NCI-H2107 treated with DMSO at 0.1 percent for 48 hours (cell line): ENCODE data around the gene TIGD7.
"Not testable (repeated sequence)": the region's sequence is repeated elsewhere in the genome, so short reads cannot be mapped to it uniquely, and the experiment has no call there.

Experiments
- DNase-seq: peaks from one replicate; lab custom pipeline; 2025; ENCODE audit not compliant: unreplicated experiment; lab: John Stamatoyannopoulos, UW

Gene TIGD7

DNA sequence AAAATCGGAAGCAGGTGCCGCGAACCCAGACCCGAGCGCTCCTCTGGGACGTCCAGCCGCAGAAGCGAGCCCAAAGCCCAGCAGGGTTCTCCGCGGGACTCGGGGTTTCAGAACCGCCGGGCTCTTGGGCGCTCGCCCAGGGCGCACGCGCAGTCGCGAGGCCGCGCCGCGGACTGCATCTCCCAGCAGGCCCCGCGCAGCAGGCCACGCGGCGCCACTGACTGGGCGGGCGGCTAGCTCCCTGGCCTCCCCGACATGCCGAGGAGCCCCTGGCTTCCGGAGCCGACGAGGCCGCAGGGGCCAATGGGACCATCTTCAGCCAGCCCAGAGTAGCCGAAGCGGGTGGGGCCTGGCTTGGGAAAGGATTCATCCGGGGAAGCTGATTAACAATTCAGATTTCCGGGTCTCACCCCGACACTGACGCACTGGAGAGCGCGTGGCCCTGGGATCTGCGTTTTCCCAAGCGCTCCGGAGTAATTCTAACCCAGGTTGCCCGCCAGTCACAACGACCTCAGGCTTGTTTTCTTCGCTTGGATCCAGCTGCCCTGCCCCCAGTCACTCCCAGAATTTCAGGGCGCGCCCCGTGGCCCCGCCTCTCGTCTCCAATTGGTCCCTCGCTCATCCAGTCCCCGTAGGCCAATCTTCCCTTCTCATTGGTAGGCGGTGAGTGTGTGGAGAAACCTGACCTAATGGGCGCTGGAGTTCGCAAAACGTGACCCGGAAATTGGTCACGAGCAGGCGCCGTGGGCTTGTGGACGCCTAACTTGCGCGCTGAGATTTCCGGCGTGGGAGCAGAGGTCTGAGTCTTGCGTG lies 22.3 kb downstream of the TIGD7 start, which contains the start of gene ZNF263:
Gene ZNF263, plus strand, starts transcription at position 762 of the 813 bp plus-strand sequence. CDS start 328 bp downstream, outside the sequence.
- DNase-seq, result peak; percentile 98

DNA sequence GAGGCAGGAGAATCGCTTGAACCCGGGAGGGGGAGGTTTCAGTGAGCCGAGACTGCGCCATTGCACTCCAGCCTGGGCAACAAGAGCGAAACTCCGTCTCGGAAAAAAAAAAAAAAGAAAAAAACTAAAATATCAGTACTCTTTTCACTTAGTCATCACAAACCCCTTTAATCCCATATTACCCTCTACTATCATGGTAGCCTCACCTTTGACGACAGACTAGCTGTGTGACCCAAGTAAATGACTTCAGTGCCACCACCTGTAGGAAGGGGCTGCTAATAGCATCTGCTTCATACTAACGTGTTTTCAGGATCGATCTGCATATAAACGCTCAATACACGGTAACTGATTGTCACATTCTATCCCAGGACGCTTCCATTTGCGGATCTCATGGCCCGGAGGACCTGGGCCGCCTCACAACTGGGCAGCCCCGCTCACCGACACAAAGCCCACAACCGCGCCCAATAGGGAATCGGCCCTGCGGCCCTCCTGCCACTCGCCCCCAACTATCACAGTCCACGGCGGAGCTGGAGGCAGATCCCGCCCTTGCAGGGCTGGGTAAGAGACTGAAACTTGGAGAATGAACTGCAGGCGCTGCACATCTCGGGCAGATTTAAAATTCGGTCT lies 23.0 kb downstream of the TIGD7 start:
- peak; percentile 83 for DNase-seq

DNA sequence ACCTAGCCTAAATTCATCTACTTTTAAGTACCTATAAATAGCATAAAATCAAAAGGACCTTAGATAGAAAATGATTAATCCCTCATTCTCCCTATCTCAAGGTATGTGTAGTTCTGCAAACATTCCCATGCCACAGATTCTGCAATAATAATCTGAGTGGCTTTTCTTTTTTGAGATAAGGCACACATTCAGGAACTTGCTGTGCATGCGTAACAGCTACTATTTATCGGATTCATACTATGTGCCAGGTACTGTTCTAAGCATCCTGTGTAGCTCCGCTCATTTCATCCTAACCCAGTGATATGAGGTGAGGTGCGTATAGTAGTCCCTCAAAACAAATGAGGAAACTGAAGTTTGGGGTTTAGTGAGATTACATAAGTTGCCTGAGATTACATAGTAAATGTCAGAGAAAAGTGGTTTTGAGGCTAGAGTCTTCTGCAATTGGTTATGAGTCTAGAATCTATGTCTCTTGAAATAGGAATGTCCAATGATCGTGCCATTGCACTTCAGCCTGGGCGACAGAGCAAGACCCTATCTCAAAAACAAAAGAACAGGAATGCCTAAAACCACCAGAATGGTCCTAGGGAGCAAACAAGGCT lies 23.9 kb downstream of the TIGD7 start:
- DNase-seq, result no peak

DNA sequence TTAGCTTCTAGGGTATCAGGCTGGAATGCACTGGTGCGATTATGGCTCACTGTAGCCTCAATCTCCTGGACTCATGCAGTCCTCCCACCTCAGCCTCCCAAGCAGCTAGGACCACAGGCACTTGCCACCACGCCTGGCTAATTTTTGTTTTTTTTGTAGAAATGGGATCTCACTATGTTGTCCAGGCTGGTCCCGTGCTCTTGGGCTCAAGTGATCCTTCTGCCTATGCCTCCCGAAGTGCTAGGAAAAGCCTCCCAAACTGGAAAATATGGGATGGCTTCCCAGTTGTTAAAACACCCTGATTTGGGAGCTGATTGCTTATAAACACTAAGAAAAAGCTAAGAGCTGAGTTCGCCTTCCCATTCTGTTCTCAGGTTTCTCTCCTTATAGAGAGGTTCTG lies 28.6 kb downstream of the TIGD7 start:
- no peak for DNase-seq

DNA sequence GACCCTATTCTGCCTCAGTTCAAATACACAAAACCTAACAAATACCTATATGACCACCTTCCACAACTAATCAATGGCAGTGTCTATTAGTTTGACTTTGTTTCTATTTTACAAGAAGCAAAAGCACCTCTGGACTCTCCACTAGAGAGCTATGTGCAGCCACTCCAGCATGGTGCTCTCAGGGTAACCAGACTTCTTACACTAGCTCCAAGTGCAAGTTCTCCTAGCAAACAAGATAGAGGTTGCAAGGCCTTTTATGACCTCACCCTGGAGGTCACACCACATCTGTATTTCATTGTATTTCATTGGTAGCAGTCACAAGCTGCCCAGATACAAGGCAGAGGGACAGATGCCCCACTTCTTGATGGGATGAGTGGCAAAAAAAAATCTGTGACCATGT lies 30.3 kb downstream of the TIGD7 start:
- DNase-seq, result no peak

DNA sequence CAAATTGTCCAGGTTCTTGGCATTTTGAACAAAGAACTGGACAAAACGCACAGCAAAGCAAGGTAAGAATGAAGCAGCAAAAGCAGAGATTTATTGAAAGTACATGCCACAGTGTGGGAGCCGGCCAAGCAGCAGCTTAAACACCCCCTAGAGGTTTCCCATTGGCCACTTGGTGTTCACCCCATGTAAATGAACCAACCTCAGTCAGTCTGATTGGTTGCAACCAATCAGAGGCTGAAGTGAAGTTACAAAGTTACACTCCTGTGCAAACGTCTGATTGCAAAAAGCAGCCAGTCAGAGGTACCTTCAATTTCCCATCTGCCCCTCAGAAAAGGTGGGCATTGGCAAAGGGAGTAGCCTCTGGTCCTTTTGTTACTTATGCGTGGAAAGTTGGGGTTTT lies 30.7 kb downstream of the TIGD7 start:
- DNase-seq, result no peak

DNA sequence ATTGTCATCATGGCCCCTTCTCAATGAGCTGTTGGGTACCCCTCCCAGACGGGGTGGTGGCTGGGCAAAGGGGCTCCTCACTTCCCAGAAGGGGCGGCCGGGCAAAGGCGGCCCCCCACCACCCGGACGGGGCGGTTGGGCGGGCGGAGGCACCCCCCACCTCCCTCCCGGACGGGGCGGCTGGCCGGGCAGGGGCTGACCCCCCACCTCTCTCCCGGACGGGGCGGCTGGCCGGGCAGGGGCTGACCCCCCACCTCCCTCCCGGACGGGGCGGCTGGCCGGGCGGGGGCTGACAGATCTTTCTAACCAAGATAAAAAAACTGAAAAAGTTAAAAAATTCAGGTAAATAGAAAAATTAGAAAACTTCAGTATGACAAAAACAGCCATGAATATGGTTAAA lies 33.9 kb downstream of the TIGD7 start:
- DNase-seq, result not testable (repeated sequence)

DNA sequence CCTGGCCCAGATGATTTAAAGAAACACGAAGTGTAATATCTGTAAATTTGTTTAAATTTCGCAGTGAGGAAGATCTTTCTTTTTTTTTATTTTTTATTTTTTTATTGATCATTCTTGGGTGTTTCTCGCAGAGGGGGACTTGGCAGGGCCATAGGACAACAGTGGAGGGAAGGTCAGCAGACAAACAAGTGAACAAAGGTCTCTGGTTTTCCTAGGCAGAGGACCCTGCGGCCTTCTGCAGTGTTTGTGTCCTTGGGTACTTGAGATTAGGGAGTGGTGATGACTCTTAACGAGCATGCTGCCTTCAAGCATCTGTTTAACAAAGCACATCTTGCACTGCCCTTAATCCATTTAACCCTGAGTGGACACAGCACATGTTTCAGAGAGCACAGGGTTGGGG lies 34.5 kb downstream of the TIGD7 start:
- DNase-seq, result not testable (repeated sequence)

DNA sequence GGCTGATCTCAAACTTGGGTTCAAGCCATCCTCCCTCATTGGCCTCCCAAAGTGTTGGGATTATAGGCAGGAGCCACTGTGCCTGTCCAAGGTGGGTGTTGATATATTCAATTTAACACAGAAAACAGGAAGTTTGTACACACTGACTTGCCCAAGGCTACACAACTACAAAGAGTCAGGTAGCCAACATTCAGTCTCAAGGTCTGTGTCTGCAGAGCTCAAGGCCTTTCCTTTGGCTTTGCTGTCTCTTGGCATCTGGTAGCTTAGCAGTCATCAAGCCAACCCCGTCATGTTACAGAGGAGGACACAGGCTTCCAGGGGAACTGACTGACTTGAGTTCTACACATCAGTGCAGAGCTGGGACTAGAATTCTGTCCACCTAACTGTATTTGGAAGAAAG lies 36.9 kb downstream of the TIGD7 start:
- DNase-seq, result no peak

DNA sequence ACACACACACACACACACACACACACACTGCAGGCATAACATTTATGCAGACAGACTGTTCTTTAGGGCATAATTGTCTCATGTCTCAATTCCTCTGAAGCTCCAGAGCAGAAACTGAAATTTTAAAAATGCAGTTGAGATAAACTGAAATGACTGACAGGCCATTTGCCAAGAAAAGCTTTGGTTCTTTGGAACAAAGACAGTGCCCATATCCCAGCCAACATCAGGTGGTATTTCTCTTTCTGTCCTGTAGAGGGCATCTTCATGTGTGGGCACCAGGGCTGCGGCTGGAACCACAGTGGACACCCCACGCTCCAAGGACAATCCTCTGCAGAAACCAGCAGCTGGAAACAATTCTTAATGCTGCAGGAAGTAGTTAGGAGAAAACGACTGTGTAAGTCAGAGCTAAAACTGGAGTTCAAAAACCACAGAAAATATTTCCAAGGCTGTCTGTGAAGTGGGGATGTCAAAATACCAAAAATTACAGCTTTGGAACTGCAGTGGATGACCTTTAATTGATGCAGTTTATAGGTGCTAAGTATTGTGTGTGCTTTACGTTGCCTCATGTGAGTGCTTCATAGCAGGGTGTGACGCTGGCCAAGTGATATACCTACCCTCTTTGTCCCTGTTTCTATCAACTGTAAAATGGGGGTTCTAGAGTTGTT lies 38.2 kb downstream of the TIGD7 start:
- DNase-seq, result peak; percentile 19

DNA sequence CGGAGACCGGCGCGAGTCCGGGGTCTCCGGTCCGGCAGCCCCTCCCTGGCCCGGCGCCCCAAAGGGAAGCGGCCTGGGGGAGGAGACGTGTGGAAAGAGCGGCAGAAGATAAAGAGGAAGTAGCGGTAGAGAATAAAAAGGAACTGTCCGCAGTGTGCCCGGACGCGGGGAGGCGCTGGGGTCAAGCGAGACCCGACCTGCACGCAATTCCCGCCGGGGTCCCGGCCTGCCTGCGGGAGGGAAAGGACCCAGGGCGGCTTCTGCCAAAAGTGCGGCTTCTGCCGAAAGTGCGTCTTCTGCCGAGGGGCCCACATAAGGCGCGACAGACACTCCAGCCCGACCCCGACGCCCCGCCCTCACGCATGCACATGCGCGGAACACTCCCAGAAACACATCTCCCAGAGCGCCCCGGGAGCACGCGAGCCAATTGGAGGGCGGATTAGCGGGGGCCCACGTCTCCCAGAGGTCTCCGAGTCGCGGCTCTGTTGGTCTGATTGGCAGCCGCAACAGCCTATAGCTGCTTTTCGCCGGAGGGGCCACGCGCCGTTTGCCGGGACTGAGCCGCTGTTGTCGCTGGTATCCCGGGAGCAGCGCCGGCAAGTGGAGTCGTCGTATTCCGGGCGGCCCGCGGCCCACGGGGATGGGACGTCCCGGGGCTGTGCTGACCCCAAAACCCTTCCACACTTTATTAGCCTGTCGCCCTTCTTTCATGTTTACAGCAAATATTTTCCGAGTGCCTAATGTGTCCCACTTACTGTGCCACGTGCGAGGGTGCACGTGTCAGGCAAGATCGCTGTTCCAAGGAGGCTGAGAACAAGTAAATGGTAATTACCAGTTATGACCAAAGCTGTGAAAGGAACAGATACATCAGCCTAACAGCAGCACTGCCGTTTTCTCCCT lies 40.8 kb downstream of the TIGD7 start:
- peak; percentile 66 for DNase-seq

DNA sequence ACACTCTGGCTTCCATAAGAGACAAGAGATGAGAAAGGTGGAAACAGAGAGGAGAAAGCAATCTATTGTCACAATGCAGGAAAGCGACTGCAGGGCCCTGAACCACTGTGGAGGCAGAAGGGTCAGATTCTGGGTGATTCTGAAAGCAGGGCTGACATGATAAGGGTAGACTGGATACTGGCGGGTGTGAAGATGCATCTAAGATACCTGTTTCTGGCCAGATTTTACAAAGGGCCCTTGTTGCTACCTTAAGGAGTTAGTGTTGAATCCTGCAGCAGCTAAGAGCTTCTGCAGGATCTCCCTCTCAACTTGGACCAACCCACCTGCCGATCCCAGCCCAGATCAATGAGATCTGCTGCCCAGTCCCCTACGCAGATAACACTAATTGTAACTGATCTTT lies 42.7 kb downstream of the TIGD7 start:
- DNase-seq, result no peak

DNA sequence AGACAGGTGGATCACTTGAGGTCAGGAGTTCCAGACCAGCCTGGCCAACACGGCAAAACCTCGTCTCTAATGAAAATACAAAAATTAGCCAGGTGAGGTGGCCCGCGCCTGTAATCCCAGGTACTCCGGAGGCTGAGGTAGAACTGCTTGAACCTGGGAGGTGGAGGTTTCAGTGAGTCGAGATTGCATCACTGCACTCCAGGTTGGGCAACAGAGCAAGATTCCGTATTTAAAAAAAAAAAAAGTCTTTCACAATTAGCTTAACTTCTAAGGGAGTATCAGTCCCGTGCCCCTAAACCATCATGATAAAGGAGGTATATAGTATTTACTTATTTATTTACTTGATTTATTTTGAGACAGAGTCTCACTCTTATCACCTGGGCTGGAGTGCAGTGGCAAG lies 45.4 kb downstream of the TIGD7 start:
- no peak for DNase-seq

DNA sequence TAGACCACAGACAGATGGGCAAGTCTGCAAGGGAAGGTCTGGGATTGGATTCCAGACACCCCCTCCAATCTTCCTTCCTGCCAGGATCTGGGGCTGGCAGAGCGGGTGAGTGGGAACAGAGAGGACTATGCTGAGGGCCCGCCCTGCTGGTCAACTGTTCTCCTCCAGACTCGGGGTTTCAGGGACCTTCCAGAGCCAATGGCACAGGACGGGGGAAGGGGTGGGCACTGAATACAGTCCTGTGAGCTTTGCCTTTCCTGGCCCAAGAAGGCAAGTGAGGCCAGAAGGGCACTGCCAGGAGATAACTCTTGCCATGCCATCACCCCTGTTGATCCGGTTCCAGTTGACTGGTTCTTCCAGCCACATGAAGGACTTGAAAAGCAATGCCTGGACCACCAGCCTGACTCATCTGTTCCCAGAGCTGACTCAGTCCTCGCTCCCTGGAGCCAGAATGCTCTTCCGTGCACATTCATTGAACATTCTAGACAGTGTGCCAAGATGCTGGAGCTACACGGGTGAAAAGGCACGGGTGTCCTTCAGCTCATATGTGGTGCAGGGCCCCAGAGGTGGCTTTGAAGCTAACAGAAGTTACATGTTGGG lies 48.3 kb downstream of the TIGD7 start:
- DNase-seq, result no peak

DNA sequence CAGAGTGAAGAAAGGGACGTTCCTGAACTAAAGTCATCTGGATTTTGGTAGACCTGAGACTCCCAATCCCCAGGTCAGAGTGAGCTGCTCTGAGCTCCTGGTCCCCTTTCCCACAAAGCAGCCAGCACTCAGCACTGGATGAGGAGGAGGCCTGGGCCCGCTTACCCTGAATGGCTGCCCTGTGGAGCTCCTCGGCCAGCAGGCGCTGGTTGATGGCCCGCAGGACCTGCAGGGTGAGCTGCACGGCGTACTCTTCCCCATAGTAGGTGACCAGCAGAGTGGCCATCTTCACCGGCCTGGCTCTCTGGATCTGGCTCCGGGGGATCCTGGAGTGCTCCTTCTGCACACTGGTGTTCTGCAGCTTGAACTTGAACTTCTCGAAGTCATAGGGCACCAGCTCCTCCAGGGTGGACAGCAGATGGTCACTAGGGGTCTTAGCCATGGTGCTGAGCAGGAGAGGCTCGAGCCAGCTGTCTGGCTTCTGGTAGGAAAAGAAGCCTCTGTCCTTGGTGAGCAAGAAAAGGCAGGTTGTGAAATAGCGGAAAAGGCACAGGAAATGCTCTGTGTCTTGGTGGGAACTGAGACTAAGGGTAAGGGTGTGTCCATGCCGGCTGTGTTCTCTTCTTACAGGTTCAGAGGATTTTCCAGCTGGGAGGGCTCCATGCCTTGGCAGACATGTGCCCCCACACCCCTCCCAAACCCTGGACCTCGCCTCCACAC lies 48.9 kb downstream of the TIGD7 start, which contains the start of gene MEFV:
Gene MEFV, minus strand, starts transcription at position 488 of the 720 bp plus-strand sequence. Its CDS starts 46 bp downstream, at position 442.
- DNase-seq, result no peak

DNA sequence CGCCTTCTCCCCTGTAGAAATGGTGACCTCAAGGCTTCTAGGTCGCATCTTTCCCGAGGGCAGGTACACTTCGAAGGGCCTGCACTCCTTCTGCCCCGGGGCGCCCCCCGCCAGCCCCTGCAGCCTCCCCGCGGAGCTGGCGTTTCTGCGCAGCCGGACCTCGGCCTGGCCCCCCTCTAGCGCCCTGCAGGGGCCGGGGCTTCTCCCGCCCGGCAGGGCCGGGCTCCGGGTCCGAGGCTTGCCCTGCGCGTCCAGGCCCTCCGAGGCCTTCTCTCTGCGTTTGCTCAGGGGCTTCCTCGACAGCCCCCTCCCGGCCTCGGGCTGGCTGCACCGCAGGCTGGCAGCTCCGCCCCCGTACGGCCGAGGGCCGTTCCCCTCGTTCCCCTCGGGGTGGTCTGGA lies 50.9 kb downstream of the TIGD7 start:
- DNase-seq, result no peak

DNA sequence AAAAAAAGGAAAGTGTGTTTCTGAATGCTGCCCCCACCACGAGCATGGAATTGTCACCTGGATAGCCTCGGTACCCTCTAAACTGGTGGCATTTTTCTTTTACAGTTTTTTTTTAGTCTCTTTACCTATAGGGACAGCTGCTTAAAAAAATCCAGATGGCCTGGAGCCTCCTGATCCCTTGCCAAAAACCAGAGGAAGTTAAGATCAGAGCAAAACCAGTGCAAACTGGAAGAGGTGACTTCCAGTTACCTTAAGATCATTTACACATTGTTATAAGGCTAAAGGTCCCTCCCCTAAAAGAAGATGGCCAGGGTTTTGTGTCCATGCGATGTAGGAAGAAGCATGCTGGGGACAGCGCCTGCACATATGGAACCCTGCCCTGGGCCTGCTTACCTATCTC lies 52.3 kb downstream of the TIGD7 start:
- no peak for DNase-seq

DNA sequence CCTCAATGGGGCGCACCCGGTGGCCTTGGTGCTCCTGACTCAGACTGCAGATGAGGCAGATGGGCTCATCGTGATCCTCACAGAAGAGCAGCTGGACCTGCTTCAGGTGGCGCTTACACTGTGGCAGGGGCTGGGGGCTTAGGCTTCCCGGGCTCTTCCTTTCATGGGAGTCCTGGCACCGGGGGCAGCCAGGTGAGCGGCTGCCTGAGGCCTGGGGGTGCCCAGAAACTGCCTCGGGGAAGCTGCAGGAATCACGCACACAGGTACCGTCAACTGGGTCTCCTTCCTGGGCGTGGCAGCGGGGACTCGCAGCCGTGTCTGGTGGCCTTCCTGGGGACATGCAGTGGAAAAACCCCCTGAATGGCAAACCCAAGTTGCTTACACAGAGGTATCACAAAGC lies 55.8 kb downstream of the TIGD7 start:
- DNase-seq, result no peak

DNA sequence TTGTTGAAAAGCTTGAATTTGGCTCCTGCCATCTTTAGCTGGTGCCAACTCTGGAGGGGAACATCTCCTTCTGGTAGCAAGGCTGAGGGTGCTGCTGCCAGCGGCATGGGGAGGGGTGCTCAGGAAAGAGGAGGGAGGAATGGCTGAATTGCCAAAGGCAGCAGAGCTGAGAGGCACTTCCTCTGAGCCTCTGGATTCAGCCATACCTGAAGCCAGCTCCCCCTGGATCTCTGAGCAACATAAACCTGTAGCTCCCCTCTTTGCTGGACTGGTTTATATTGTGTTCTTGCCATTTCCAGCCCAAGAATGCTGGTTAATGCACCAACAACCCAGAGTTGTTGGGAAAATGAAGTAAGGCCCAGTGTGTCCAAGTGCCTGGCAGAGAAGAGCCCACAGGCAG lies 56.2 kb downstream of the TIGD7 start:
- no peak for DNase-seq
